LNCaP clone FGC (cell line): Measurements from ENCODE around the gene ADH6.
"Not testable (repeated sequence)": the region's sequence is repeated elsewhere in the genome, so short reads cannot be mapped to it uniquely, and the experiment has no call there.

ENCODE experiments used
- DNase-seq: peaks from one replicate; pipeline ENCODE4 v3.0.0-alpha.2; 2011; ENCODE audit warnings: low read depth
- H3K4me3 ChIP-seq: 2 replicates; pipeline ENCODE4 v1.5.1; 2011; ENCODE audit warnings: mild to moderate bottlenecking, low read depth, low read length, control low read depth
- CTCF ChIP-seq: IDR thresholded peaks from 2 replicates; pipeline ENCODE4 v1.5.1; 2012; ENCODE audit warnings: mild to moderate bottlenecking; ENCODE audit not compliant: control insufficient read depth, insufficient read depth; ENCODE audit errors: extremely low read depth

The ADH6 gene

GRCh38 chr4:99200138-99200537, 18.9 kb downstream of the ADH6 start:
- no peak for TF ChIP-seq CTCF
- no peak overlapping the region for H3K4me3 ChIP-seq
- DNase-seq = no peak

GRCh38 chr4:99190336-99190735, 28.7 kb downstream of the ADH6 start:
- DNase-seq = no peak
- TF ChIP-seq CTCF = no peak
- no peak overlapping the region for H3K4me3 ChIP-seq

- not testable (repeated sequence) for H3K4me3 ChIP-seq, DNase-seq
Measured at GRCh38 chr4:99189900-99190299, 29.1 kb downstream of the ADH6 start.

GRCh38 chr4:99186029-99186428, 33.0 kb downstream of the ADH6 start:
- no peak for TF ChIP-seq CTCF
- DNase-seq = no peak
- no peak overlapping the region for H3K4me3 ChIP-seq

GRCh38 chr4:99185581-99185980, 33.5 kb downstream of the ADH6 start:
- TF ChIP-seq CTCF = no peak
- no peak for DNase-seq
- H3K4me3 ChIP-seq = no peak overlapping the region

GRCh38 chr4:99180382-99181070, 38.5 kb downstream of the ADH6 start:
- no peak overlapping the region for H3K4me3 ChIP-seq
- no peak for DNase-seq
- TF ChIP-seq CTCF = no peak

GRCh38 chr4:99179626-99180025, 39.4 kb downstream of the ADH6 start:
- TF ChIP-seq CTCF = no peak
- no peak for DNase-seq
- no peak overlapping the region for H3K4me3 ChIP-seq
